GM23338 (cell line): ENCODE data around the gene CELSR1. TPM values are rescaled to one million over a fixed set of nuclear protein-coding genes. Genes with fewer than 3 reads are reported as not detected.

Experiments used
- ATAC-seq: fragments of 200-7000 bp; cut with Tn5 transposase; 3 replicates; pipeline ENCODE4 v1.9.1; 2020
- DNase-seq: peaks from one replicate; pipeline ENCODE4 v3.0.0-alpha.2; 2015; ENCODE audit warnings: low spot score
- H2AFZ ChIP-seq: fragments of 200-600 bp; sonication (generic); 2 replicates; pipeline ENCODE4 v1.8.0; 2016; ENCODE audit warnings: antibody characterized with exemption, mild to moderate bottlenecking, moderate library complexity
- H3F3A ChIP-seq: fragments of 200-600 bp; sonication (generic); replicated peaks from 2 replicates; pipeline ENCODE4 v1.8.0; 2017; ENCODE audit warnings: antibody characterized with exemption, mixed run types, low read depth
- H3K27ac ChIP-seq: fragments of 200-600 bp; sonication (generic); 2 replicates; pipeline ENCODE4 v1.6.1; 2016; ENCODE audit warnings: low read depth
- H3K27me3 ChIP-seq: fragments of 200-600 bp; sonication (generic); 2 replicates; pipeline ENCODE4 v1.8.0; 2016; ENCODE audit warnings: mild to moderate bottlenecking, mixed run types, moderate library complexity; ENCODE audit not compliant: insufficient read depth
- H3K36me3 ChIP-seq: fragments of 200-600 bp; sonication (generic); 2 replicates; pipeline ENCODE4 v1.8.0; 2016; ENCODE audit warnings: mild to moderate bottlenecking; ENCODE audit not compliant: insufficient read depth
- H3K4me1 ChIP-seq: fragments of 200-600 bp; sonication (generic); 2 replicates; pipeline ENCODE4 v1.8.0; 2016; ENCODE audit warnings: mild to moderate bottlenecking, moderate library complexity; ENCODE audit not compliant: insufficient read depth
- H3K4me2 ChIP-seq: fragments of 200-600 bp; sonication (generic); 2 replicates; pipeline ENCODE4 v1.7.1; 2017; ENCODE audit warnings: mixed run types
- H3K4me3 ChIP-seq: fragments of 200-600 bp; sonication (generic); 2 replicates; pipeline ENCODE4 v1.6.1; 2016; ENCODE audit warnings: mixed run types
- H3K79me2 ChIP-seq: fragments of 200-600 bp; sonication (generic); replicated peaks from 2 replicates; pipeline ENCODE4 v1.8.0; 2017; ENCODE audit warnings: mild to moderate bottlenecking; ENCODE audit not compliant: insufficient read depth
- H3K9me2 ChIP-seq: fragments of 200-600 bp; sonication (generic); 2 replicates; pipeline ENCODE4 v1.8.0; 2017; ENCODE audit not compliant: insufficient read depth
- H4K20me1 ChIP-seq: fragments of 200-600 bp; sonication (generic); replicated peaks from 2 replicates; pipeline ENCODE4 v1.8.0; 2017; ENCODE audit warnings: mild to moderate bottlenecking; ENCODE audit not compliant: insufficient read depth
- H3K27ac Mint-ChIP-seq: 2 replicates; pipeline ENCODE4 v1.8.0; 2020; ENCODE audit warnings: inconsistent platforms, mild to moderate bottlenecking, moderate library complexity, mixed read lengths
- H3K27me3 Mint-ChIP-seq: 3 replicates; pipeline ENCODE4 v1.8.0; 2022; ENCODE audit warnings: low read depth, mild to moderate bottlenecking, moderate library complexity, mixed read lengths, inconsistent platforms; ENCODE audit not compliant: insufficient read depth, poor library complexity
- H3K36me3 Mint-ChIP-seq: 3 replicates; pipeline ENCODE4 v1.8.0; 2021; ENCODE audit warnings: low read depth, mild to moderate bottlenecking, inconsistent platforms, moderate library complexity, mixed read lengths
- H3K4me1 Mint-ChIP-seq: 3 replicates; pipeline ENCODE4 v1.8.0; 2020; ENCODE audit warnings: mild to moderate bottlenecking, inconsistent platforms, mixed read lengths
- H3K4me3 Mint-ChIP-seq: 3 replicates; pipeline ENCODE4 v1.8.0; 2021; ENCODE audit warnings: moderate library complexity, mild to moderate bottlenecking, inconsistent platforms, mixed read lengths
- H3K9me3 Mint-ChIP-seq: 3 replicates; pipeline ENCODE4 v1.8.0; 2020; ENCODE audit warnings: moderate library complexity, mild to moderate bottlenecking, inconsistent platforms, mixed read lengths
- CREB1 ChIP-seq: fragments of 250-450 bp; sonication (Bioruptor Pico); IDR thresholded peaks from 2 replicates; pipeline ENCODE4 v1.5.0; 2020; ENCODE audit warnings: low read depth, mild to moderate bottlenecking, moderate library complexity
- EZH2 ChIP-seq: fragments of 200-600 bp; sonication (generic); IDR thresholded peaks from one replicate; pipeline ENCODE4 v1.8.0; 2017; ENCODE audit warnings: antibody characterized with exemption, mild to moderate bottlenecking, low read depth; ENCODE audit not compliant: unreplicated experiment
- EZH2phosphoT487 ChIP-seq: fragments of 200-600 bp; sonication (generic); IDR thresholded peaks from one replicate; pipeline ENCODE4 v1.8.1; 2018; ENCODE audit warnings: antibody characterized with exemption; ENCODE audit not compliant: unreplicated experiment
- JUNB ChIP-seq: IDR thresholded peaks from one replicate; pipeline ENCODE4 v1.6.1; 2016; ENCODE audit warnings: antibody characterized with exemption; ENCODE audit not compliant: unreplicated experiment
- NANOG ChIP-seq: IDR thresholded peaks from 2 replicates; pipeline ENCODE4 v1.6.1; 2016; ENCODE audit warnings: antibody characterized with exemption, borderline replicate concordance
- POLR2AphosphoS5 ChIP-seq: IDR thresholded peaks from 2 replicates; pipeline ENCODE4 v1.6.1; 2016; ENCODE audit warnings: antibody characterized with exemption, low read depth
- STAT1 ChIP-seq: IDR thresholded peaks from one replicate; pipeline ENCODE4 v1.6.1; 2016; ENCODE audit warnings: antibody characterized with exemption; ENCODE audit not compliant: unreplicated experiment
- ZNF114 ChIP-seq: fragments of 250-450 bp; sonication (Bioruptor Pico); IDR thresholded peaks from 2 replicates; pipeline ENCODE4 v1.5.0; 2020; ENCODE audit warnings: mild to moderate bottlenecking, moderate library complexity
- ZNF331 ChIP-seq: fragments of 250-450 bp; sonication (Bioruptor Pico); IDR thresholded peaks from 2 replicates; pipeline ENCODE4 v1.5.0; 2020; ENCODE audit warnings: low read depth, mild to moderate bottlenecking, moderate library complexity
- polyA plus RNA-seq: library from polyadenylated mRNA; unstranded; fragments of >200 nt; fragmentation: Nextera tagmentation; extraction: Ambion mirVana; gene quantifications from 2 replicates; pipeline ENCODE4 v1.2.1, GENCODE V29; 2016
- total RNA-seq: library from RNA; depleted of rRNA; stranded (reverse); fragments of >200 nt; shearing (Covaris generic); gene quantifications from 2 replicates; pipeline ENCODE4 v1.2.3, GENCODE V29; 2014
- TF ChIP-seq, protein P1 (sequence below): IDR thresholded peaks from one replicate; pipeline ENCODE4 v1.6.1; 2018; ENCODE audit warnings: antibody characterized with exemption; ENCODE audit not compliant: unreplicated experiment
- TF ChIP-seq, protein P2 (sequence below): IDR thresholded peaks from 2 replicates; pipeline ENCODE4 v1.6.1; 2016; ENCODE audit warnings: antibody characterized with exemption
- TF ChIP-seq, protein P3 (sequence below), 2 experiments: fragments of 200-600 bp in 1 of 2; sonication (generic) in 1 of 2; conservative IDR thresholded peaks; 2 replicates each; pipeline versions ENCODE4 v1.5.1 to v1.6.1; 2016 to 2017; ENCODE audit warnings: antibody characterized with exemption in 2 of 2, low read depth in 2 of 2, mild to moderate bottlenecking in 2 of 2, moderate library complexity in 1 of 2

The CELSR1 gene
- total and polyA plus RNA-seq, 2 experiments from 2014 or later, result 4.8 to 20.4 TPM

DNA sequence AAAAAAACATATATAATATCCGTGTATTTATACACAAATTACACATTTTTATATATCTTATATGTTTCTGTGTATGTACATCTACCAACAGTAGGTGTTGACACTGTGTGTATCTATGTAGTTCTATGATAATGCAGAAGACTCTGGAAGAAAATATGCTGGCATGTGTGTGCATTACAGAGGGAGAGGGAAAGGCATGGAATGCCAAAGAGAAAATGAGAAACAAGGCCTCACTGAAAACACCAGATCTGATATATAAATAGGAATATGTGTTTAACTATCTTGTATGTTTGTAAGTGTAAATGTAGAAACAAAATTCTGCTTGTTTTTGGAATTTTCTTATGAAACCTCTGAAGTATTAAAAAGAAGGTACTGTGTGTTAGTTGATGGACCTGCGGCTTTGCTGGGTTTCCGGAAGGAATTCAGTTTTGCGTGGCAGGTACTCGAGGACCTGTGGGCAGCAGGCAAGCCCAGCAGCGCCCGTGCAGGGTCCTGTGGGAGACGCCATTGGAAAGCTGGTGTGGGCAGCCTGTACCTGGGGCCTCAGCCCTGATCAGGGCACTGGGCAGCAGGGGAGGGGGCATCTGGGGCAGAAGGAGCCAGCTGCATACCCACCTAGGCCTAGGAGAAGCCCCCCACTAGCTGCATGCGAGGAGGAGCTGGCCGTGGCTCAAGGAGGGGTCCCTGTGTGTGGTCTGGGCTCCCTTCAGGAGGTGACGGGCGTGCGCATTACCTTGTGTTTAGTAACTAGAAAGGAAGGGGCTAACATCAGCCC lies 209.5 kb downstream of the CELSR1 start:
- no peaks in the 10 kb centered on the region for H3K9me2 ChIP-seq
- no peak for TF ChIP-seq STAT1
- TF ChIP-seq, protein P1, sequence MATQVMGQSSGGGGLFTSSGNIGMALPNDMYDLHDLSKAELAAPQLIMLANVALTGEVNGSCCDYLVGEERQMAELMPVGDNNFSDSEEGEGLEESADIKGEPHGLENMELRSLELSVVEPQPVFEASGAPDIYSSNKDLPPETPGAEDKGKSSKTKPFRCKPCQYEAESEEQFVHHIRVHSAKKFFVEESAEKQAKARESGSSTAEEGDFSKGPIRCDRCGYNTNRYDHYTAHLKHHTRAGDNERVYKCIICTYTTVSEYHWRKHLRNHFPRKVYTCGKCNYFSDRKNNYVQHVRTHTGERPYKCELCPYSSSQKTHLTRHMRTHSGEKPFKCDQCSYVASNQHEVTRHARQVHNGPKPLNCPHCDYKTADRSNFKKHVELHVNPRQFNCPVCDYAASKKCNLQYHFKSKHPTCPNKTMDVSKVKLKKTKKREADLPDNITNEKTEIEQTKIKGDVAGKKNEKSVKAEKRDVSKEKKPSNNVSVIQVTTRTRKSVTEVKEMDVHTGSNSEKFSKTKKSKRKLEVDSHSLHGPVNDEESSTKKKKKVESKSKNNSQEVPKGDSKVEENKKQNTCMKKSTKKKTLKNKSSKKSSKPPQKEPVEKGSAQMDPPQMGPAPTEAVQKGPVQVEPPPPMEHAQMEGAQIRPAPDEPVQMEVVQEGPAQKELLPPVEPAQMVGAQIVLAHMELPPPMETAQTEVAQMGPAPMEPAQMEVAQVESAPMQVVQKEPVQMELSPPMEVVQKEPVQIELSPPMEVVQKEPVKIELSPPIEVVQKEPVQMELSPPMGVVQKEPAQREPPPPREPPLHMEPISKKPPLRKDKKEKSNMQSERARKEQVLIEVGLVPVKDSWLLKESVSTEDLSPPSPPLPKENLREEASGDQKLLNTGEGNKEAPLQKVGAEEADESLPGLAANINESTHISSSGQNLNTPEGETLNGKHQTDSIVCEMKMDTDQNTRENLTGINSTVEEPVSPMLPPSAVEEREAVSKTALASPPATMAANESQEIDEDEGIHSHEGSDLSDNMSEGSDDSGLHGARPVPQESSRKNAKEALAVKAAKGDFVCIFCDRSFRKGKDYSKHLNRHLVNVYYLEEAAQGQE, result no peak
- TF ChIP-seq EZH2, result no peak
- TF ChIP-seq ZNF114, result no peak
- TF ChIP-seq EZH2phosphoT487, result no peak
- no peak for TF ChIP-seq NANOG
- H3K9me3 Mint-ChIP-seq, result no peaks in the 10 kb centered on the region
- no peaks in the 10 kb centered on the region for H3F3A ChIP-seq
- peaks cover 18% of the 10 kb centered on the region for H3K36me3 ChIP-seq
- H3K36me3 Mint-ChIP-seq, result peaks cover 59% of the 10 kb centered on the region
- peaks cover 8% of the 10 kb centered on the region for H3K27me3 Mint-ChIP-seq
- no peaks in the 10 kb centered on the region; the same call in 1 of the 2 replicates for H4K20me1 ChIP-seq
- ATAC-seq (no peak), DNase-seq (no peak)
- no peaks in the 10 kb centered on the region for H3K4me1 Mint-ChIP-seq
- no peak overlapping the region for H3K4me2 ChIP-seq
- no peak overlapping the region for H2AFZ ChIP-seq
- no peak overlapping the region for H3K27ac Mint-ChIP-seq
- H3K4me1 ChIP-seq, result no peaks in the 10 kb centered on the region
- no peaks in the 10 kb centered on the region for H3K27me3 ChIP-seq
- no peaks in the 10 kb centered on the region for H3K79me2 ChIP-seq
- H3K27ac ChIP-seq, result no peak overlapping the region
- no peak overlapping the region for H3K4me3 Mint-ChIP-seq
- no peak overlapping the region for H3K4me3 ChIP-seq

DNA sequence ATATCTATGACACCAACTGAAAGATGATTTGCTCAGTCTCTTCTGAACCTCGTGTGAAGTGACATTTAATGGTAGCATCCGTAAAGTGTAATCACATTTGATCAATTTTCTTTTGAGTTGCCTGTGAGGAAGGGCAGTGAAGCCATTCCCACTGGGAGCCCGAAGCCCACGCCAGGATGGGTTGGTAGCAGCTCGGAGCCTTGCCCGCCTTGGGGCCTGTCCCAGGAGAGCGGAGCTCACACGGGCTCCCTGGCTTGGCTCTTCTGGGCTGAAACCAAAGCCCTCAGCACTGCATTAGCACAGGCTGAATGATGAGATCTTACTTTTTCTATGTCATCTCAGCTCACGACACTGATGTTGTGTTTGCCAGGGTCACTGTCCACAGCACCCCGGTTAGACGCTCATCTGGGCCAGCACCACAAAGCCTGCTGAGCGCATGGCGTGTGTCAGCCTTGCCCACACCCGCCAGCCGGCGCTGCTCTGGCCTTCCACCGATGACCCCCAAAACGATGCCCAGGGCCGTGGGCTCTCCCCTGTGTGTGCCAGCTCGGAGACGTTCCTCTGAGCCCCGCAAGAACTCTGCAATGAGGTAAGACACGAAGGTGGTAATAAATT lies 211.2 kb downstream of the CELSR1 start:
- Histone ChIP-seq H3K9me2 (no peaks in the 10 kb centered on the region), H3K4me2 (no peak overlapping the region), H3K27me3 (no peaks in the 10 kb centered on the region), H2AFZ (no peak overlapping the region), H3K79me2 (no peaks in the 10 kb centered on the region), H3K36me3 (peaks cover 18% of the 10 kb centered on the region), H4K20me1 (no peaks in the 10 kb centered on the region; the same call in 1 of the 2 replicates), H3F3A (no peaks in the 10 kb centered on the region), H3K4me3 (no peak overlapping the region), H3K27ac (no peak overlapping the region), H3K4me1 (no peaks in the 10 kb centered on the region)
- Mint-ChIP-seq H3K9me3 (no peaks in the 10 kb centered on the region), H3K4me3 (no peak overlapping the region), H3K4me1 (no peaks in the 10 kb centered on the region), H3K27ac (no peak overlapping the region; the same call in 1 of the 2 replicates), H3K27me3 (peaks cover 12% of the 10 kb centered on the region), H3K36me3 (peaks cover 63% of the 10 kb centered on the region)
- DNase-seq (no peak), ATAC-seq (no peak)
- TF ChIP-seq ZNF331 (CRISPR knock-in tag), result no peak
- TF ChIP-seq STAT1, result no peak
- no peak for TF ChIP-seq JUNB
- TF ChIP-seq, protein P2, sequence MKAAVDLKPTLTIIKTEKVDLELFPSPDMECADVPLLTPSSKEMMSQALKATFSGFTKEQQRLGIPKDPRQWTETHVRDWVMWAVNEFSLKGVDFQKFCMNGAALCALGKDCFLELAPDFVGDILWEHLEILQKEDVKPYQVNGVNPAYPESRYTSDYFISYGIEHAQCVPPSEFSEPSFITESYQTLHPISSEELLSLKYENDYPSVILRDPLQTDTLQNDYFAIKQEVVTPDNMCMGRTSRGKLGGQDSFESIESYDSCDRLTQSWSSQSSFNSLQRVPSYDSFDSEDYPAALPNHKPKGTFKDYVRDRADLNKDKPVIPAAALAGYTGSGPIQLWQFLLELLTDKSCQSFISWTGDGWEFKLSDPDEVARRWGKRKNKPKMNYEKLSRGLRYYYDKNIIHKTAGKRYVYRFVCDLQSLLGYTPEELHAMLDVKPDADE, result no peak
- TF ChIP-seq NANOG, result no peak
- no peak for TF ChIP-seq CREB1 (CRISPR knock-in tag)
- no peak for TF ChIP-seq EZH2phosphoT487
- no peak for TF ChIP-seq ZNF114
- TF ChIP-seq POLR2AphosphoS5, result no peak
- TF ChIP-seq, protein P3, sequence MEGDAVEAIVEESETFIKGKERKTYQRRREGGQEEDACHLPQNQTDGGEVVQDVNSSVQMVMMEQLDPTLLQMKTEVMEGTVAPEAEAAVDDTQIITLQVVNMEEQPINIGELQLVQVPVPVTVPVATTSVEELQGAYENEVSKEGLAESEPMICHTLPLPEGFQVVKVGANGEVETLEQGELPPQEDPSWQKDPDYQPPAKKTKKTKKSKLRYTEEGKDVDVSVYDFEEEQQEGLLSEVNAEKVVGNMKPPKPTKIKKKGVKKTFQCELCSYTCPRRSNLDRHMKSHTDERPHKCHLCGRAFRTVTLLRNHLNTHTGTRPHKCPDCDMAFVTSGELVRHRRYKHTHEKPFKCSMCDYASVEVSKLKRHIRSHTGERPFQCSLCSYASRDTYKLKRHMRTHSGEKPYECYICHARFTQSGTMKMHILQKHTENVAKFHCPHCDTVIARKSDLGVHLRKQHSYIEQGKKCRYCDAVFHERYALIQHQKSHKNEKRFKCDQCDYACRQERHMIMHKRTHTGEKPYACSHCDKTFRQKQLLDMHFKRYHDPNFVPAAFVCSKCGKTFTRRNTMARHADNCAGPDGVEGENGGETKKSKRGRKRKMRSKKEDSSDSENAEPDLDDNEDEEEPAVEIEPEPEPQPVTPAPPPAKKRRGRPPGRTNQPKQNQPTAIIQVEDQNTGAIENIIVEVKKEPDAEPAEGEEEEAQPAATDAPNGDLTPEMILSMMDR (conservative IDR thresholded peaks at IDR 0.05; ENCODE audit: low read depth in 2 of 2), result no peak
- TF ChIP-seq, protein P1, result no peak
- no peak for TF ChIP-seq EZH2
